ENCODE results near the gene MT1A.

GRCh38 chr16:56606476-56607108 lies 31.9 kb upstream of the MT1A start:
- no peak for TF ChIP-seq CTCF (IDR thresholded peaks at IDR 0.05; ENCODE audit: extremely low read depth in 1 of 2, insufficient read depth in 1 of 2, low read depth in 1 of 2, low read length in 2 of 2)
- TF ChIP-seq GATA2 (IDR thresholded peaks at IDR 0.05; ENCODE audit: insufficient read depth, insufficient read length, low read depth, low read length) = no peak
